Mesangial cell (primary cell): ENCODE data around the gene FAM163B. TPM values are rescaled to one million over a fixed set of nuclear protein-coding genes. Genes with fewer than 3 reads are reported as not detected.

Source experiments
- total RNA-seq: library from RNA; depleted of rRNA; stranded (reverse); fragments of >200 nt; gene quantifications from 2 replicates; pipeline ENCODE4 v1.2.3, GENCODE V29; 2015

The FAM163B gene
- not detected in 2 replicates for total RNA-seq

GRCh38 chr9:133609311-133610098 is at the start of gene FAM163B:
Gene FAM163B (minus strand): TSS chr9:133609389. CDS start chr9:133580223, 29,166 bp downstream.

GRCh38 chr9:133635533-133636531 is 26.6 kb upstream of the FAM163B start, which contains the start of gene DBH:
Gene DBH (plus strand): TSS chr9:133636363. CDS start chr9:133636372, 9 bp downstream.

GRCh38 chr9:133534346-133535291 is 74.6 kb downstream of the FAM163B start, which contains the start of gene ADAMTSL2:
Gene ADAMTSL2 (plus strand): TSS chr9:133534704. CDS start chr9:133536713, 2,009 bp downstream.

Other genes with a start within 250 kb of the FAM163B start
- gene SURF4, start 233.3 kb downstream of the FAM163B start, total RNA-seq = 220 and 283 TPM in 2 replicates
- 0.49 and 1.3 TPM in 2 replicates for gene STKLD1, start 233.0 kb downstream of the FAM163B start, total RNA-seq
- 16.6 and 17.6 TPM in 2 replicates for gene REXO4, start 191.4 kb downstream of the FAM163B start, total RNA-seq
- gene ADAMTS13, start 187.0 kb downstream of the FAM163B start, total RNA-seq = 1.3 and 5.8 TPM in 2 replicates
- 6.5 and 29.3 TPM in 2 replicates for gene CACFD1, start 149.4 kb downstream of the FAM163B start, total RNA-seq
- 17.7 and 37.6 TPM in 2 replicates for gene SLC2A6, start 130.3 kb downstream of the FAM163B start, total RNA-seq
- not detected in 2 replicates for gene MYMK, start 84.4 kb downstream of the FAM163B start, total RNA-seq
- gene ADAMTSL2, start 74.7 kb downstream of the FAM163B start, total RNA-seq = under 0.01 and 0.25 TPM in 2 replicates
- not detected in 2 replicates for gene DBH, start 27.0 kb upstream of the FAM163B start, total RNA-seq
- gene SARDH, start 129.0 kb upstream of the FAM163B start, total RNA-seq = 0.49 and 5.6 TPM in 2 replicates